GM23338 (cell line): ENCODE data around the gene EVX2. TPM values are rescaled to one million over a fixed set of nuclear protein-coding genes. Genes with fewer than 3 reads are reported as not detected.

ENCODE experiments used
- ATAC-seq: fragments of 200-7000 bp; cut with Tn5 transposase; 3 replicates; pipeline ENCODE4 v1.9.1; 2020
- DNase-seq: peaks from one replicate; pipeline ENCODE4 v3.0.0-alpha.2; 2015; ENCODE audit warnings: low spot score
- H2AFZ ChIP-seq: fragments of 200-600 bp; sonication (generic); 2 replicates; pipeline ENCODE4 v1.8.0; 2016; ENCODE audit warnings: antibody characterized with exemption, mild to moderate bottlenecking, moderate library complexity
- H3F3A ChIP-seq: fragments of 200-600 bp; sonication (generic); replicated peaks from 2 replicates; pipeline ENCODE4 v1.8.0; 2017; ENCODE audit warnings: antibody characterized with exemption, mixed run types, low read depth
- H3K27ac ChIP-seq: fragments of 200-600 bp; sonication (generic); 2 replicates; pipeline ENCODE4 v1.6.1; 2016; ENCODE audit warnings: low read depth
- H3K27me3 ChIP-seq: fragments of 200-600 bp; sonication (generic); 2 replicates; pipeline ENCODE4 v1.8.0; 2016; ENCODE audit warnings: mild to moderate bottlenecking, mixed run types, moderate library complexity; ENCODE audit not compliant: insufficient read depth
- H3K36me3 ChIP-seq: fragments of 200-600 bp; sonication (generic); 2 replicates; pipeline ENCODE4 v1.8.0; 2016; ENCODE audit warnings: mild to moderate bottlenecking; ENCODE audit not compliant: insufficient read depth
- H3K4me1 ChIP-seq: fragments of 200-600 bp; sonication (generic); 2 replicates; pipeline ENCODE4 v1.8.0; 2016; ENCODE audit warnings: mild to moderate bottlenecking, moderate library complexity; ENCODE audit not compliant: insufficient read depth
- H3K4me2 ChIP-seq: fragments of 200-600 bp; sonication (generic); 2 replicates; pipeline ENCODE4 v1.7.1; 2017; ENCODE audit warnings: mixed run types
- H3K4me3 ChIP-seq: fragments of 200-600 bp; sonication (generic); 2 replicates; pipeline ENCODE4 v1.6.1; 2016; ENCODE audit warnings: mixed run types
- H3K79me2 ChIP-seq: fragments of 200-600 bp; sonication (generic); replicated peaks from 2 replicates; pipeline ENCODE4 v1.8.0; 2017; ENCODE audit warnings: mild to moderate bottlenecking; ENCODE audit not compliant: insufficient read depth
- H3K9me2 ChIP-seq: fragments of 200-600 bp; sonication (generic); 2 replicates; pipeline ENCODE4 v1.8.0; 2017; ENCODE audit not compliant: insufficient read depth
- H4K20me1 ChIP-seq: fragments of 200-600 bp; sonication (generic); replicated peaks from 2 replicates; pipeline ENCODE4 v1.8.0; 2017; ENCODE audit warnings: mild to moderate bottlenecking; ENCODE audit not compliant: insufficient read depth
- H3K27ac Mint-ChIP-seq: 2 replicates; pipeline ENCODE4 v1.8.0; 2020; ENCODE audit warnings: inconsistent platforms, mild to moderate bottlenecking, moderate library complexity, mixed read lengths
- H3K27me3 Mint-ChIP-seq: 3 replicates; pipeline ENCODE4 v1.8.0; 2022; ENCODE audit warnings: low read depth, mild to moderate bottlenecking, moderate library complexity, mixed read lengths, inconsistent platforms; ENCODE audit not compliant: insufficient read depth, poor library complexity
- H3K36me3 Mint-ChIP-seq: 3 replicates; pipeline ENCODE4 v1.8.0; 2021; ENCODE audit warnings: low read depth, mild to moderate bottlenecking, inconsistent platforms, moderate library complexity, mixed read lengths
- H3K4me1 Mint-ChIP-seq: 3 replicates; pipeline ENCODE4 v1.8.0; 2020; ENCODE audit warnings: mild to moderate bottlenecking, inconsistent platforms, mixed read lengths
- H3K4me3 Mint-ChIP-seq: 3 replicates; pipeline ENCODE4 v1.8.0; 2021; ENCODE audit warnings: moderate library complexity, mild to moderate bottlenecking, inconsistent platforms, mixed read lengths
- H3K9me3 Mint-ChIP-seq: 3 replicates; pipeline ENCODE4 v1.8.0; 2020; ENCODE audit warnings: moderate library complexity, mild to moderate bottlenecking, inconsistent platforms, mixed read lengths
- EZH2 ChIP-seq: fragments of 200-600 bp; sonication (generic); IDR thresholded peaks from one replicate; pipeline ENCODE4 v1.8.0; 2017; ENCODE audit warnings: antibody characterized with exemption, mild to moderate bottlenecking, low read depth; ENCODE audit not compliant: unreplicated experiment
- STAT1 ChIP-seq: IDR thresholded peaks from one replicate; pipeline ENCODE4 v1.6.1; 2016; ENCODE audit warnings: antibody characterized with exemption; ENCODE audit not compliant: unreplicated experiment
- polyA plus RNA-seq: library from polyadenylated mRNA; unstranded; fragments of >200 nt; fragmentation: Nextera tagmentation; extraction: Ambion mirVana; gene quantifications from 2 replicates; pipeline ENCODE4 v1.2.1, GENCODE V29; 2016
- total RNA-seq: library from RNA; depleted of rRNA; stranded (reverse); fragments of >200 nt; shearing (Covaris generic); gene quantifications from 2 replicates; pipeline ENCODE4 v1.2.3, GENCODE V29; 2014
- TF ChIP-seq, protein P1 (sequence below), 2 experiments: fragments of 200-600 bp in 1 of 2; sonication (generic) in 1 of 2; conservative IDR thresholded peaks; 2 replicates each; pipeline versions ENCODE4 v1.5.1 to v1.6.1; 2016 to 2017; ENCODE audit warnings: antibody characterized with exemption in 2 of 2, low read depth in 2 of 2, mild to moderate bottlenecking in 2 of 2, moderate library complexity in 1 of 2
- TF ChIP-seq, protein P2 (sequence below): IDR thresholded peaks from 2 replicates; pipeline ENCODE4 v1.6.1; 2016; ENCODE audit warnings: antibody characterized with exemption

EVX2 gene
- total and polyA plus RNA-seq, 2 experiments from 2014 or later = 0.03 TPM; not detected in 1

DNA sequence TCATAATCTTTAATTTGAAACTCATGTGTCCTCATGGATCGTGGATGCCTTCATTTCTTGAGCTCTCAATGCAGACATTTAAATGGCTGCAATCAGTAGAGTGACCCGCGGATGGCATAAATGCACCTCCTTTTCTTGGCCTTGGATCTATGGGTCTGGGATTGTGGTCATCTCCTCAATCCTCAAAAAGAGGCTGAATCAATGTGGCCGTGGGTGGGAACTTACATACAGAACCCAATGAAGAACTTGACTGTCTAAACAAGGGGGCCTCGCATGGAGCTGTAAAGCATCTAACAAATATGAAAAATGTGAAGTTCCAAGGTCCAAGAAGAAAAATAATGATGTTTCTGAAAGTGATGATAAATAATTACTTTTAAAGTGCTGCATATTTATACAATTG is 11.7 kb upstream of the EVX2 start:
- Histone ChIP-seq H3K27ac (no peak overlapping the region), H3F3A (peaks cover 42% of the 10 kb centered on the region), H3K36me3 (no peaks in the 10 kb centered on the region), H3K9me2 (no peaks in the 10 kb centered on the region), H4K20me1 (peaks cover 29% of the 10 kb centered on the region), H3K4me1 (peaks cover 49% of the 10 kb centered on the region), H3K79me2 (no peaks in the 10 kb centered on the region), H3K4me2 (no peak overlapping the region), H3K4me3 (no peak overlapping the region), H2AFZ (no peak overlapping the region), H3K27me3 (peaks cover 94% of the 10 kb centered on the region)
- ATAC-seq (no peak), DNase-seq (no peak)
- Mint-ChIP-seq H3K4me1 (peaks cover 48% of the 10 kb centered on the region), H3K27me3 (peaks cover 94% of the 10 kb centered on the region), H3K27ac (no peak overlapping the region), H3K9me3 (peaks cover 4% of the 10 kb centered on the region; the same call in 2 of the 3 replicates), H3K36me3 (no peaks in the 10 kb centered on the region; the same call in 2 of the 3 replicates), H3K4me3 (no peak overlapping the region)
- TF ChIP-seq, protein P1, sequence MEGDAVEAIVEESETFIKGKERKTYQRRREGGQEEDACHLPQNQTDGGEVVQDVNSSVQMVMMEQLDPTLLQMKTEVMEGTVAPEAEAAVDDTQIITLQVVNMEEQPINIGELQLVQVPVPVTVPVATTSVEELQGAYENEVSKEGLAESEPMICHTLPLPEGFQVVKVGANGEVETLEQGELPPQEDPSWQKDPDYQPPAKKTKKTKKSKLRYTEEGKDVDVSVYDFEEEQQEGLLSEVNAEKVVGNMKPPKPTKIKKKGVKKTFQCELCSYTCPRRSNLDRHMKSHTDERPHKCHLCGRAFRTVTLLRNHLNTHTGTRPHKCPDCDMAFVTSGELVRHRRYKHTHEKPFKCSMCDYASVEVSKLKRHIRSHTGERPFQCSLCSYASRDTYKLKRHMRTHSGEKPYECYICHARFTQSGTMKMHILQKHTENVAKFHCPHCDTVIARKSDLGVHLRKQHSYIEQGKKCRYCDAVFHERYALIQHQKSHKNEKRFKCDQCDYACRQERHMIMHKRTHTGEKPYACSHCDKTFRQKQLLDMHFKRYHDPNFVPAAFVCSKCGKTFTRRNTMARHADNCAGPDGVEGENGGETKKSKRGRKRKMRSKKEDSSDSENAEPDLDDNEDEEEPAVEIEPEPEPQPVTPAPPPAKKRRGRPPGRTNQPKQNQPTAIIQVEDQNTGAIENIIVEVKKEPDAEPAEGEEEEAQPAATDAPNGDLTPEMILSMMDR (conservative IDR thresholded peaks at IDR 0.05; ENCODE audit: low read depth in 2 of 2) = no peak
- TF ChIP-seq EZH2 = peak; percentile 54

DNA sequence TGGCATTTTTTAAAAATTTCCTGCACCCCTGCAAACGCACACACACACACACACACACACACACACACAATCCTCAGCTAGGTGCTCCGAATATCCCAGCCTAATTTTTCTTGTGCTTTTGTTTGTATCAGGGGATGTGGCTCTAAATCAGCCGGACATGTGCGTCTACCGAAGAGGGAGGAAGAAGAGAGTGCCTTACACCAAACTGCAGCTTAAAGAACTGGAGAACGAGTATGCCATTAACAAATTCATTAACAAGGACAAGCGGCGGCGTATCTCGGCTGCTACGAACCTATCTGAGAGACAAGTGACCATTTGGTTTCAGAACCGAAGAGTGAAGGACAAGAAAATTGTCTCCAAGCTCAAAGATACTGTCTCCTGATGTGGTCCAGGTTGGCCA is 10.6 kb upstream of the EVX2 start:
- Mint-ChIP-seq H3K27ac (no peak overlapping the region), H3K36me3 (no peaks in the 10 kb centered on the region; the same call in 2 of the 3 replicates), H3K4me3 (no peak overlapping the region), H3K9me3 (peaks cover 4% of the 10 kb centered on the region; the same call in 2 of the 3 replicates), H3K4me1 (peaks cover 44% of the 10 kb centered on the region), H3K27me3 (peaks cover 95% of the 10 kb centered on the region)
- Histone ChIP-seq H3F3A (peaks cover 47% of the 10 kb centered on the region), H3K27ac (no peak overlapping the region), H2AFZ (no peak overlapping the region), H3K4me3 (no peak overlapping the region), H3K4me1 (peaks cover 50% of the 10 kb centered on the region), H4K20me1 (peaks cover 38% of the 10 kb centered on the region), H3K9me2 (no peaks in the 10 kb centered on the region), H3K79me2 (no peaks in the 10 kb centered on the region), H3K27me3 (peaks cover 94% of the 10 kb centered on the region), H3K4me2 (no peak overlapping the region), H3K36me3 (no peaks in the 10 kb centered on the region)
- no peak for DNase-seq
- ATAC-seq = no peak
- TF ChIP-seq STAT1 = no peak
- TF ChIP-seq EZH2 = peak; percentile 57
- TF ChIP-seq, protein P1 (conservative IDR thresholded peaks at IDR 0.05; ENCODE audit: low read depth in 2 of 2) = no peak

DNA sequence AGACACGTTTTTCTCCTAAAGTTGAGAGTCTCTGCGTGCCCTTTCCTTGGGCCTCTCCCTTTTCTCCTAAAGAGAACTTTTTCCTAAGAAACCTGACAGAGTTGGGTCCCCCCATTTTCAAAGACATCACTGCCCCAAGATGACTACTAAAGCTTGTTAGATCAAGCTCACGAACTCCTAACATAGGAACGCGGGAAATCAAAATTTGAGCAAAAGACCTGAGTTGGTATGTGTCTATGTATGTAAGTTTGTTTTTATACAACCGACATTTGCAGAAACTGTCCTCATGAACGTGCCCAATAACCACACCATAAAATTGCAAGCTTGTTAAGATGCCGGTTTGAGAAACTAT is 10.1 kb upstream of the EVX2 start:
- peaks cover 40% of the 10 kb centered on the region for H3K4me1 Mint-ChIP-seq
- H3K36me3 ChIP-seq = no peaks in the 10 kb centered on the region
- H3K4me1 ChIP-seq = peaks cover 50% of the 10 kb centered on the region
- no peak overlapping the region for H2AFZ ChIP-seq
- H3F3A ChIP-seq = peaks cover 47% of the 10 kb centered on the region
- TF ChIP-seq, protein P2, sequence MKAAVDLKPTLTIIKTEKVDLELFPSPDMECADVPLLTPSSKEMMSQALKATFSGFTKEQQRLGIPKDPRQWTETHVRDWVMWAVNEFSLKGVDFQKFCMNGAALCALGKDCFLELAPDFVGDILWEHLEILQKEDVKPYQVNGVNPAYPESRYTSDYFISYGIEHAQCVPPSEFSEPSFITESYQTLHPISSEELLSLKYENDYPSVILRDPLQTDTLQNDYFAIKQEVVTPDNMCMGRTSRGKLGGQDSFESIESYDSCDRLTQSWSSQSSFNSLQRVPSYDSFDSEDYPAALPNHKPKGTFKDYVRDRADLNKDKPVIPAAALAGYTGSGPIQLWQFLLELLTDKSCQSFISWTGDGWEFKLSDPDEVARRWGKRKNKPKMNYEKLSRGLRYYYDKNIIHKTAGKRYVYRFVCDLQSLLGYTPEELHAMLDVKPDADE = no peak
- peak; percentile 90 for TF ChIP-seq EZH2
- H3K27ac ChIP-seq = no peak overlapping the region
- peak overlapping the region; percentile 47; the same call in 1 of the 2 replicates for H3K4me3 ChIP-seq
- H3K79me2 ChIP-seq = no peaks in the 10 kb centered on the region
- H3K27me3 Mint-ChIP-seq = peaks cover 95% of the 10 kb centered on the region
- H3K27me3 ChIP-seq = peaks cover 94% of the 10 kb centered on the region
- H3K9me3 Mint-ChIP-seq = peaks cover 4% of the 10 kb centered on the region; the same call in 2 of the 3 replicates
- peak overlapping the region; percentile 54; the same call in 1 of the 3 replicates for H3K4me3 Mint-ChIP-seq
- no peaks in the 10 kb centered on the region for H3K9me2 ChIP-seq
- ATAC-seq (no peak), DNase-seq (no peak)
- H3K4me2 ChIP-seq = no peak overlapping the region
- no peak overlapping the region for H3K27ac Mint-ChIP-seq
- peaks cover 35% of the 10 kb centered on the region for H4K20me1 ChIP-seq
- no peaks in the 10 kb centered on the region; the same call in 2 of the 3 replicates for H3K36me3 Mint-ChIP-seq
